ENCODE measurements around the gene AGBL1. TPM values are rescaled to one million over a fixed set of nuclear protein-coding genes. Genes with fewer than 3 reads are reported as not detected.

AGBL1 gene
- total and polyA plus RNA-seq, 2 donors (not counting 1 experiment from before 2014, with no cell fraction given), result not detected

DNA sequence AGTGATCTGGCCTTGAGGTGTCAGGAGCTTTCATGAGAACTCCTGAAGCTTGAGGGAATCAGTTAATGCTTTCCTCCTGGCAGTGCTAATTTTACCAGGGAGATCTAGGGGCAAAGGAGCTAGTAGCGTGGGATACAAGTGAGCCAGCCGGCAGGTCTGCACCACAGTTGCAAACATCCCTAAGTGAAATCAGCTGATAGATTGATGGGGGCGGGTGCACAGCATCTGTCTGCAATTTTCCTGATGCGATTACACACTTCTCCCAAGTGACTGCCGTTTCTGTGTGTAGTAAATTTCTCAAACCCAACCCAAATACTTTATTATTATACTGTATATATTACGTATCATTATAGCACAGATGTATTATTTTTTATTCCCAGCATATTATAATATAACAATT, 304.5 kb downstream of the AGBL1 start:
- Histone ChIP-seq H3K4me1 (ENCODE audit: control insufficient read depth in 2 of 2, insufficient read depth in 2 of 2, low read length in 2 of 2) (no peaks in the 10 kb centered on the region), H3K9me3 (ENCODE audit: control extremely low read depth in 1 of 3, control insufficient read depth in 2 of 3, insufficient read depth in 1 of 3, low read length in 2 of 3) (no peaks in the 10 kb centered on the region), H3K79me2 (ENCODE audit: control insufficient read depth, insufficient read depth, low read length) (no peaks in the 10 kb centered on the region), H3K4me3 (ENCODE audit: control extremely low read depth in 1 of 5, extremely low read depth in 1 of 5, insufficient read depth in 1 of 5, low read depth in 2 of 5, low read length in 4 of 5) (no peak overlapping the region), H3K4me2 (replicated peaks; ENCODE audit: low read depth, low read length, poor library complexity, severe bottlenecking) (no peak overlapping the region), H3K27me3 (replicated peaks in 1 of 4; ENCODE audit: control extremely low read depth in 1 of 4, control insufficient read depth in 3 of 4, insufficient read depth in 4 of 4, low read length in 3 of 4) (no peaks in the 10 kb centered on the region), H3K27ac (ENCODE audit: low read length in 2 of 2) (no peak overlapping the region), H3K9ac (ENCODE audit: low read length) (no peak overlapping the region), H3K36me3 (replicated peaks in 1 of 2; ENCODE audit: control extremely low read depth in 1 of 2, control insufficient read depth in 1 of 2, extremely low read depth in 1 of 2, insufficient read depth in 2 of 2, low read length in 1 of 2) (no peaks in the 10 kb centered on the region), H2AFZ (ENCODE audit: insufficient read depth, low read depth, low read length, poor library complexity, severe bottlenecking) (no peak overlapping the region), H4K20me1 (ENCODE audit: control insufficient read depth, insufficient read depth, low read length, poor library complexity, severe bottlenecking) (no peaks in the 10 kb centered on the region)
- WGBS (ENCODE audit: insufficient coverage), result no CpG with 5 or more reads among the region's 6 CpGs
- Mint-ChIP-seq H3K27ac (no peak overlapping the region), H3K27me3 (no peaks in the 10 kb centered on the region), H3K4me1 (no peaks in the 10 kb centered on the region), H3K4me3 (no peak overlapping the region), H3K9me3 (ENCODE audit: insufficient read depth) (no peaks in the 10 kb centered on the region)
- ChIA-PET CTCF (no interaction called here), POLR2A (no interaction called here)
- TF ChIP-seq EZH2 (IDR thresholded peaks at IDR 0.05; ENCODE audit: borderline replicate concordance, insufficient read depth, low read depth, low read length, poor library complexity, severe bottlenecking), result no peak
- TF ChIP-seq, protein P1, sequence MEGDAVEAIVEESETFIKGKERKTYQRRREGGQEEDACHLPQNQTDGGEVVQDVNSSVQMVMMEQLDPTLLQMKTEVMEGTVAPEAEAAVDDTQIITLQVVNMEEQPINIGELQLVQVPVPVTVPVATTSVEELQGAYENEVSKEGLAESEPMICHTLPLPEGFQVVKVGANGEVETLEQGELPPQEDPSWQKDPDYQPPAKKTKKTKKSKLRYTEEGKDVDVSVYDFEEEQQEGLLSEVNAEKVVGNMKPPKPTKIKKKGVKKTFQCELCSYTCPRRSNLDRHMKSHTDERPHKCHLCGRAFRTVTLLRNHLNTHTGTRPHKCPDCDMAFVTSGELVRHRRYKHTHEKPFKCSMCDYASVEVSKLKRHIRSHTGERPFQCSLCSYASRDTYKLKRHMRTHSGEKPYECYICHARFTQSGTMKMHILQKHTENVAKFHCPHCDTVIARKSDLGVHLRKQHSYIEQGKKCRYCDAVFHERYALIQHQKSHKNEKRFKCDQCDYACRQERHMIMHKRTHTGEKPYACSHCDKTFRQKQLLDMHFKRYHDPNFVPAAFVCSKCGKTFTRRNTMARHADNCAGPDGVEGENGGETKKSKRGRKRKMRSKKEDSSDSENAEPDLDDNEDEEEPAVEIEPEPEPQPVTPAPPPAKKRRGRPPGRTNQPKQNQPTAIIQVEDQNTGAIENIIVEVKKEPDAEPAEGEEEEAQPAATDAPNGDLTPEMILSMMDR (IDR thresholded peaks at IDR 0.05), result no peak
- no peak for ATAC-seq (ENCODE audit: low read depth)
- no peak for DNase-seq
- intact Hi-C loops (cut with micrococcal nuclease), result no loop called here

DNA sequence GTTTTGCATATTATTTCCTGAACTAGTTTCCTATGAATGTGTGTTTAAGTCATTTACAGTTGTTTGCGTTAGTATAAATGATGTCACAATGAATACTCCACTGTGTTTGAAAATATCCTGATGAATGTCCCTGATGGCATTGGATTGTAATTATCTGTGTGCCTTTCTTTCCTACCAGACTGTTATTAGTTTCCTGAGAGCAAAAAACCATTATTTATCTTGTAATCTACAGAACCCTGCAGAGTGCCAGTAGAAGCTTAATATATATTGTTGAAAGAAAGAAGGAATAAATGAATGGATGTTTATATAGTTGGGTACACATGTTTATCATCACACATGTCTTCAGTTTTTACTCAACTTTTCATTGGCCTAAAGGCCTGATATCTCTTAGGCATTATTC, 312.6 kb downstream of the AGBL1 start:
- CTCF ChIA-PET, result no interaction called here

More for the DNA sequence above, 312.6 kb downstream of the AGBL1 start:
- TF ChIP-seq EZH2 (IDR thresholded peaks at IDR 0.05; ENCODE audit: borderline replicate concordance, insufficient read depth, low read depth, low read length, poor library complexity, severe bottlenecking), result no peak
- TF ChIP-seq, protein P1 (IDR thresholded peaks at IDR 0.05), result no peak
- Histone ChIP-seq H3K79me2 (ENCODE audit: control insufficient read depth, insufficient read depth, low read length) (no peaks in the 10 kb centered on the region), H3K4me3 (ENCODE audit: control extremely low read depth in 1 of 5, extremely low read depth in 1 of 5, insufficient read depth in 1 of 5, low read depth in 2 of 5, low read length in 4 of 5) (no peak overlapping the region), H3K27ac (ENCODE audit: low read length in 2 of 2) (no peak overlapping the region), H3K27me3 (replicated peaks in 1 of 4; ENCODE audit: control extremely low read depth in 1 of 4, control insufficient read depth in 3 of 4, insufficient read depth in 4 of 4, low read length in 3 of 4) (no peaks in the 10 kb centered on the region), H3K9me3 (ENCODE audit: control extremely low read depth in 1 of 3, control insufficient read depth in 2 of 3, insufficient read depth in 1 of 3, low read length in 2 of 3) (no peaks in the 10 kb centered on the region), H3K36me3 (replicated peaks in 1 of 2; ENCODE audit: control extremely low read depth in 1 of 2, control insufficient read depth in 1 of 2, extremely low read depth in 1 of 2, insufficient read depth in 2 of 2, low read length in 1 of 2) (no peaks in the 10 kb centered on the region), H4K20me1 (ENCODE audit: control insufficient read depth, insufficient read depth, low read length, poor library complexity, severe bottlenecking) (no peaks in the 10 kb centered on the region), H3K4me2 (replicated peaks; ENCODE audit: low read depth, low read length, poor library complexity, severe bottlenecking) (no peak overlapping the region), H3K9ac (ENCODE audit: low read length) (no peak overlapping the region), H3K4me1 (ENCODE audit: control insufficient read depth in 2 of 2, insufficient read depth in 2 of 2, low read length in 2 of 2) (no peaks in the 10 kb centered on the region), H2AFZ (ENCODE audit: insufficient read depth, low read depth, low read length, poor library complexity, severe bottlenecking) (no peak overlapping the region)
- H3K4me3 Mint-ChIP-seq, result no peak overlapping the region
- POLR2A ChIA-PET, result no interaction called here
- no peaks in the 10 kb centered on the region for H3K4me1 Mint-ChIP-seq
- H3K27ac Mint-ChIP-seq, result no peak overlapping the region
- H3K27me3 Mint-ChIP-seq, result no peaks in the 10 kb centered on the region
- DNase-seq, result no peak
- no CpG with 5 or more reads among the region's 1 CpG for WGBS (ENCODE audit: insufficient coverage)
- ATAC-seq (ENCODE audit: low read depth), result no peak
- no peaks in the 10 kb centered on the region for H3K9me3 Mint-ChIP-seq (ENCODE audit: insufficient read depth)
- intact Hi-C loops (cut with micrococcal nuclease), result no loop called here

Measured in B cell (primary cell).